Brain pericyte (primary cell): Measurements from ENCODE around the gene CHAC1.

Source experiments
- DNase-seq: peaks from one replicate; pipeline ENCODE4 v3.0.0-alpha.2; 2012; ENCODE audit warnings: low read depth, low spot score

CHAC1 gene

GRCh38 chr15:40952901-40953712 lies at the start of gene CHAC1:
TSS of gene CHAC1 (plus strand) at chr15:40953471. CDS start at chr15:40953584, 113 bp downstream.
- peak; percentile 71 for DNase-seq

- DNase-seq: no peak
Measured at GRCh38 chr15:40904552-40905201, 48.6 kb upstream of the CHAC1 start.

- peak; percentile 29 for DNase-seq
Measured at GRCh38 chr15:40906091-40906990, 46.9 kb upstream of the CHAC1 start.

GRCh38 chr15:40906991-40907802 lies 46.1 kb upstream of the CHAC1 start:
- DNase-seq: no peak

- DNase-seq: no peak
Measured at GRCh38 chr15:40908095-40908494, 45.2 kb upstream of the CHAC1 start.

- no peak for DNase-seq
Measured at GRCh38 chr15:40909662-40910630, 43.3 kb upstream of the CHAC1 start.

GRCh38 chr15:40911141-40911540 lies 42.1 kb upstream of the CHAC1 start:
- DNase-seq: no peak

GRCh38 chr15:40911693-40912092 lies 41.6 kb upstream of the CHAC1 start:
- DNase-seq: no peak

GRCh38 chr15:40912478-40912877 lies 40.8 kb upstream of the CHAC1 start:
- no peak for DNase-seq

GRCh38 chr15:40914013-40914412 lies 39.3 kb upstream of the CHAC1 start:
- no peak for DNase-seq

- no peak for DNase-seq
Measured at GRCh38 chr15:40914486-40914885, 38.8 kb upstream of the CHAC1 start.

- no peak for DNase-seq
Measured at GRCh38 chr15:40915116-40915661, 38.1 kb upstream of the CHAC1 start.

GRCh38 chr15:40915679-40916078 lies 37.6 kb upstream of the CHAC1 start:
- DNase-seq: no peak

- DNase-seq: no peak
Measured at GRCh38 chr15:40917585-40917984, 35.7 kb upstream of the CHAC1 start.

- no peak for DNase-seq
Measured at GRCh38 chr15:40918146-40918798, 35.0 kb upstream of the CHAC1 start.

GRCh38 chr15:40918799-40919392 lies 34.4 kb upstream of the CHAC1 start:
- no peak for DNase-seq

- no peak for DNase-seq
Measured at GRCh38 chr15:40921949-40922607, 31.2 kb upstream of the CHAC1 start.

GRCh38 chr15:40922608-40923005 lies 30.7 kb upstream of the CHAC1 start:
- DNase-seq: no peak
